HG03469 (cell line): ENCODE results near the gene MICU1.
"Not testable (repeated sequence)": the region's sequence is repeated elsewhere in the genome, so short reads cannot be mapped to it uniquely, and the experiment has no call there.

Experiments
- ATAC-seq: cut with Tn5 transposase; IDR thresholded peaks from one replicate; pipeline ENCODE4 v1.9.1; 2021; ENCODE audit warnings: mild to moderate bottlenecking, moderate library complexity, moderate number of reproducible peaks; ENCODE audit not compliant: unreplicated experiment

Gene MICU1

GRCh38 chr10:72354356-72355213 is 271.3 kb downstream of the MICU1 start, which contains the start of gene DNAJB12:
Gene DNAJB12 (minus strand): TSS chr10:72354919. CDS start chr10:72354897, 22 bp downstream.
- ATAC-seq = peak; percentile 56

GRCh38 chr10:72353965-72354355 is 271.9 kb downstream of the MICU1 start:
- ATAC-seq = no peak

- no peak for ATAC-seq
Observed at GRCh38 chr10:72353028-72353964, 272.6 kb downstream of the MICU1 start.

GRCh38 chr10:72351479-72351878 is 274.4 kb downstream of the MICU1 start:
- ATAC-seq = no peak

GRCh38 chr10:72349438-72349837 is 276.4 kb downstream of the MICU1 start:
- ATAC-seq = no peak

- no peak for ATAC-seq
Observed at GRCh38 chr10:72348282-72348681, 277.6 kb downstream of the MICU1 start.

GRCh38 chr10:72346117-72346516 is 279.8 kb downstream of the MICU1 start:
- not testable (repeated sequence) for ATAC-seq

GRCh38 chr10:72344932-72345331 is 280.9 kb downstream of the MICU1 start:
- no peak for ATAC-seq

- no peak for ATAC-seq
Observed at GRCh38 chr10:72342911-72343310, 283.0 kb downstream of the MICU1 start.

- ATAC-seq = no peak
Observed at GRCh38 chr10:72340510-72341261, 285.2 kb downstream of the MICU1 start.

- ATAC-seq = no peak
Observed at GRCh38 chr10:72338180-72338579, 287.7 kb downstream of the MICU1 start.

GRCh38 chr10:72337722-72338121 is 288.2 kb downstream of the MICU1 start:
- no peak for ATAC-seq

- ATAC-seq = no peak
Observed at GRCh38 chr10:72337039-72337629, 288.7 kb downstream of the MICU1 start.

- ATAC-seq = no peak
Observed at GRCh38 chr10:72336259-72337038, 289.4 kb downstream of the MICU1 start.

GRCh38 chr10:72335394-72336258 is 290.3 kb downstream of the MICU1 start:
- peak; percentile 12 for ATAC-seq

GRCh38 chr10:72334825-72335393 is 291.0 kb downstream of the MICU1 start:
- ATAC-seq = peak; percentile 46

- no peak for ATAC-seq
Observed at GRCh38 chr10:72334196-72334824, 291.6 kb downstream of the MICU1 start.
